H9 (cell line): ENCODE measurements around the gene CDADC1. TPM values are rescaled to one million over a fixed set of nuclear protein-coding genes. Genes with fewer than 3 reads are reported as not detected.

Experiments used
- DNase-seq: peaks from one replicate; pipeline ENCODE4 v3.0.0-alpha.2; 2017
- H2AFZ ChIP-seq: one replicate; pipeline ENCODE4 v1.6.1; 2013; ENCODE audit warnings: mild to moderate bottlenecking, low read length, control low read depth, moderate library complexity
- H2AK5ac ChIP-seq: 2 replicates; pipeline ENCODE4 v1.6.1; 2013; ENCODE audit warnings: low read length, control low read depth, mixed read lengths; ENCODE audit not compliant: insufficient read length
- H2BK120ac ChIP-seq: one replicate; pipeline ENCODE4 v1.6.1; 2013; ENCODE audit warnings: low read depth, mild to moderate bottlenecking, low read length, control low read depth, inconsistent platforms; ENCODE audit not compliant: poor library complexity, severe bottlenecking
- H2BK12ac ChIP-seq: 2 replicates; pipeline ENCODE4 v1.6.1; 2013; ENCODE audit warnings: low read length, control low read depth, mixed read lengths, low read depth; ENCODE audit not compliant: insufficient read length
- H2BK15ac ChIP-seq: 2 replicates; pipeline ENCODE4 v1.6.1; 2013; ENCODE audit warnings: low read depth, low read length, control low read depth
- H2BK20ac ChIP-seq: one replicate; pipeline ENCODE4 v1.6.1; 2013; ENCODE audit warnings: low read depth, mild to moderate bottlenecking, low read length, control low read depth, inconsistent platforms; ENCODE audit not compliant: poor library complexity, severe bottlenecking
- H2BK5ac ChIP-seq: 2 replicates; pipeline ENCODE4 v1.6.1; 2013; ENCODE audit warnings: low read length, control low read depth, mixed read lengths; ENCODE audit not compliant: insufficient read length
- H3K14ac ChIP-seq: 2 replicates; pipeline ENCODE4 v1.6.1; 2013; ENCODE audit warnings: low read length, control low read depth; ENCODE audit not compliant: insufficient read depth
- H3K18ac ChIP-seq: 2 replicates; pipeline ENCODE4 v1.6.1; 2013; ENCODE audit warnings: low read depth, mild to moderate bottlenecking, mixed read lengths, low read length, control low read depth; ENCODE audit not compliant: insufficient read length
- H3K23ac ChIP-seq: 2 replicates; pipeline ENCODE4 v1.6.1; 2013; ENCODE audit warnings: low read length, control low read depth, mixed read lengths, low read depth; ENCODE audit not compliant: insufficient read length
- H3K23me2 ChIP-seq: 2 replicates; pipeline ENCODE4 v1.6.1; 2013; ENCODE audit warnings: low read depth, mild to moderate bottlenecking, mixed read lengths, low read length, control low read depth; ENCODE audit not compliant: insufficient read length, poor library complexity, severe bottlenecking
- H3K27ac ChIP-seq: 2 replicates; pipeline ENCODE4 v1.5.1; 2013; ENCODE audit warnings: low read length, control low read depth, mixed read lengths, low read depth; ENCODE audit not compliant: insufficient read length
- H3K27me3 ChIP-seq: 2 replicates; pipeline ENCODE4 v1.6.1; 2013; ENCODE audit warnings: low read length, control low read depth, inconsistent platforms; ENCODE audit not compliant: insufficient read depth
- H3K4ac ChIP-seq: 2 replicates; pipeline ENCODE4 v1.6.1; 2013; ENCODE audit warnings: low read depth, mild to moderate bottlenecking, control low read depth, inconsistent platforms, low read length, moderate library complexity
- H3K4me1 ChIP-seq: 2 replicates; pipeline ENCODE4 v1.6.1; 2013; ENCODE audit warnings: low read length, control low read depth, inconsistent platforms; ENCODE audit not compliant: insufficient read depth
- H3K4me2 ChIP-seq: 2 replicates; pipeline ENCODE4 v1.6.1; 2013; ENCODE audit warnings: low read length, control low read depth, mixed read lengths; ENCODE audit not compliant: insufficient read length, insufficient read depth
- H3K56ac ChIP-seq: 2 replicates; pipeline ENCODE4 v1.6.1; 2013; ENCODE audit warnings: low read depth, mild to moderate bottlenecking, mixed read lengths, low read length, control low read depth; ENCODE audit not compliant: insufficient read length
- H3K79me1 ChIP-seq: 2 replicates; pipeline ENCODE4 v1.6.1; 2013; ENCODE audit warnings: low read depth, mild to moderate bottlenecking, moderate library complexity, low read length, control low read depth, inconsistent platforms; ENCODE audit not compliant: insufficient read depth, poor library complexity, severe bottlenecking
- H3K79me2 ChIP-seq: 2 replicates; pipeline ENCODE4 v1.6.1; 2013; ENCODE audit warnings: low read length, control low read depth, inconsistent platforms; ENCODE audit not compliant: insufficient read depth
- H3K9ac ChIP-seq: 2 replicates; pipeline ENCODE4 v1.6.1; 2013; ENCODE audit warnings: low read length, control low read depth, mixed read lengths; ENCODE audit not compliant: insufficient read length; ENCODE audit errors: extremely low read depth
- H3K9me3 ChIP-seq: one replicate; pipeline ENCODE4 v1.6.1; 2013; ENCODE audit warnings: low read depth, low read length, inconsistent platforms; ENCODE audit not compliant: control insufficient read depth
- H3T11ph ChIP-seq: one replicate; pipeline ENCODE4 v1.6.1; 2013; ENCODE audit warnings: mild to moderate bottlenecking, low read length, control low read depth, inconsistent platforms
- H4K20me1 ChIP-seq: one replicate; pipeline ENCODE4 v1.6.1; 2013; ENCODE audit not compliant: control insufficient read depth, insufficient read length, insufficient read depth
- H4K5ac ChIP-seq: 2 replicates; pipeline ENCODE4 v1.6.1; 2013; ENCODE audit warnings: low read depth, mild to moderate bottlenecking, mixed read lengths, low read length, control low read depth; ENCODE audit not compliant: insufficient read length
- H4K8ac ChIP-seq: replicated peaks from 2 replicates; pipeline ENCODE4 v1.6.1; 2013; ENCODE audit warnings: low read length, control low read depth, mixed read lengths, low read depth; ENCODE audit not compliant: insufficient read length
- H4K91ac ChIP-seq: 2 replicates; pipeline ENCODE4 v1.6.1; 2013; ENCODE audit warnings: low read depth, mild to moderate bottlenecking, moderate library complexity, mixed read lengths, low read length, control low read depth; ENCODE audit not compliant: insufficient read length
- H3K27ac Mint-ChIP-seq, 3 experiments: 2 replicates in 2 of 3; 3 replicates in 1 of 3; pipeline ENCODE4 v1.8.0; 2020 to 2021; ENCODE audit warnings: mixed read lengths in 3 of 3, mild to moderate bottlenecking in 1 of 3, moderate library complexity in 1 of 3
- H3K27me3 Mint-ChIP-seq: 2 replicates; pipeline ENCODE4 v1.8.0; 2021; ENCODE audit warnings: low read depth, mild to moderate bottlenecking, moderate library complexity, mixed read lengths
- H3K36me3 Mint-ChIP-seq, 3 experiments: 2 replicates in 2 of 3; 3 replicates in 1 of 3; pipeline ENCODE4 v1.8.0; 2020 to 2021; ENCODE audit warnings: low read depth in 3 of 3, mixed read lengths in 3 of 3; ENCODE audit not compliant: insufficient read depth in 1 of 3
- H3K4me1 Mint-ChIP-seq, 2 experiments: 2 replicates each; pipeline ENCODE4 v1.8.0; 2020; ENCODE audit warnings: mixed read lengths in 2 of 2
- H3K4me3 Mint-ChIP-seq, 2 experiments: 2 replicates in 1 of 2; 3 replicates in 1 of 2; pipeline ENCODE4 v1.8.0; 2020 to 2021; ENCODE audit warnings: mild to moderate bottlenecking in 2 of 2, mixed read lengths in 2 of 2, moderate library complexity in 1 of 2
- H3K9me3 Mint-ChIP-seq, 2 experiments: 2 replicates in 1 of 2; 3 replicates in 1 of 2; pipeline ENCODE4 v1.8.0; 2020; ENCODE audit warnings: mild to moderate bottlenecking in 2 of 2, mixed read lengths in 2 of 2, moderate library complexity in 1 of 2
- CTCF ChIP-seq: fragments of 200-600 bp; sonication (generic); conservative IDR thresholded peaks from 3 replicates; pipeline ENCODE4 v1.8.0; 2021; ENCODE audit warnings: antibody characterized with exemption, mild to moderate bottlenecking
- WGBS: extraction: QIAGEN DNeasy Blood & Tissue Kit; methylation state at CpG from one replicate; pipeline ENCODE4 v1.1.7; 2013; ENCODE audit warnings: missing lambda C conversion rate, low lambda C conversion rate, mixed read lengths; ENCODE audit not compliant: insufficient read length; ENCODE audit errors: extremely low coverage; 5-methylcytosine and 5-hydroxymethylcytosine counted together
- total RNA-seq: library from RNA; stranded (reverse); gene quantifications from 2 replicates; pipeline ENCODE4 v1.2.1, GENCODE V29; 2021

Gene CDADC1
- total RNA-seq, 1 experiment from 2014 or later, result 4.9 TPM

GRCh38 chr13:49225223-49226042, 22.3 kb upstream of the CDADC1 start:
- Histone ChIP-seq H3T11ph (no peak overlapping the region), H4K8ac (no peak overlapping the region), H2BK120ac (no peak overlapping the region), H3K79me1 (no peaks in the 10 kb centered on the region), H3K23ac (no peak overlapping the region), H3K14ac (no peak overlapping the region), H4K5ac (no peak overlapping the region), H3K18ac (no peak overlapping the region), H3K4me1 (no peaks in the 10 kb centered on the region), H2BK20ac (no peak overlapping the region), H3K79me2 (no peaks in the 10 kb centered on the region), H3K27me3 (peaks cover 37% of the 10 kb centered on the region), H3K23me2 (peaks cover 5% of the 10 kb centered on the region), H3K4ac (no peak overlapping the region), H4K91ac (no peak overlapping the region), H3K27ac (no peak overlapping the region), H2AK5ac (no peak overlapping the region), H3K4me2 (no peak overlapping the region), H3K56ac (no peak overlapping the region), H2AFZ (no peak overlapping the region), H2BK5ac (no peak overlapping the region), H2BK15ac (no peak overlapping the region), H2BK12ac (no peak overlapping the region), H4K20me1 (no peaks in the 10 kb centered on the region), H3K9me3 (no peaks in the 10 kb centered on the region), H3K9ac (no peak overlapping the region)
- no peak for TF ChIP-seq CTCF
- Mint-ChIP-seq H3K9me3 (no peaks in the 10 kb centered on the region), H3K4me1 (peaks cover 3 to 6% of the 10 kb centered on the region in 2 experiments; a peak in 3 of 4 replicates), H3K36me3 (no peaks in the 10 kb centered on the region), H3K27me3 (peaks cover 58% of the 10 kb centered on the region), H3K27ac (no peak overlapping the region), H3K4me3 (no peak overlapping the region)
- WGBS, result no CpG with 5 or more reads among the region's 5 CpGs
- no peak for DNase-seq
